LNCAP (cell line): ENCODE results near the gene SMIM33.

ENCODE experiments used
- CTCF ChIP-seq: fragments of 450-650 bp; IDR thresholded peaks from 2 replicates; pipeline ENCODE4 v1.5.1; 2017; ENCODE audit warnings: mild to moderate bottlenecking

The SMIM33 gene

DNA sequence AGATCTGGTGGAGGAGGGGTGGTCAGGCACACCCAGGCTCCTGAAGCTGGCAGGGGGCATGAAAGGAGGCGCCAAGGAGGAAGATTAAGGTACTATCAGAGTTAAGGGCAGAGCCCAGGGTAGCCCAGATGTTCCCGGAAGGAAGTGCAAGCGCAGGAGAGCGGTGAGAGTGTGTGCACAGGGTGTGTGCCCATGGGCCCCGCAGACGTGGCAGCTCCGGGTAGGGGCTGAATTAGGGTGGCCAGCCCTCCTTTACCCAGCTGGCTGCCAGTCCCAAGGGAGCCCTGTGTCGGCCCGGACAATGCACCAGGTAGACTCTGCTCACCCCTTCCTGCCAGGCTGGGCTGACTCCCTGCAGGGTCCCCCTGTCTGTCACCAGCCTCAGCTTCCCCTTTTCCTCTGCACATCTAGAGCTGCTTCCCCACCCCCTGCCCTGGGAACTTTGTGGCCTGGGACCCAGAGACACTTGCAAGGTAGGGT, at the start of gene SMIM33:
TSS of gene SMIM33 (plus strand) at position 184 of the 480 bp plus-strand sequence. CDS start at position 302, 118 bp downstream.
- TF ChIP-seq CTCF, result no peak

DNA sequence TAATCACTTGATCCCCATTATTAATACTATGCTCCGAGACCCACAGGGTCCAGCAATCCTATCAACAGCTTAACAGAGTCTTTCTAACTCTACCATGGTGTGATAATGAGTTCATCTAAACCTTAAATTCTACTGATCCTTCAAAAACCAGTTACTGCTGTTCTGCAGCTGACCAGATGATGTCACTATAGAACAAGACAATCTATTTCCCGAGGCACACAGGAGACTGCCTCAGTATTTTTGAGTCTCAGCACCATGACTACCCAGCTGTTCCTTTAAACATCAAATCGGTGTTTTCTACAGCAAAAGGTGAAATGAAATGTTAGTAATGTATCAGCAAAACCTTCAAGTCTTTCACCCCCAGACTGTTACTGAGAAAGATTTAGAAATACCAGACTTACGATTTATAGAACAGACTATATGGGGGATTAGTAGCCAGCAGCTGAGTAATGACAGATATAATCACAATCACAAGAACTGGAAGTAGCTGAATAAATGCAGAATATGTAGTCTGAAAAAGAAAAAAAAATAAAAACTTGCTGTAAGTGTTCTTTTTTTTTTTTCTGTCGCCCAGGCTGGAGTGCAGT, 48.4 kb upstream of the SMIM33 start:
- peak; percentile 97 for TF ChIP-seq CTCF

- TF ChIP-seq CTCF, result no peak
Observed at GRCh38 chr5:139425497-139425896, 45.3 kb upstream of the SMIM33 start.

- no peak for TF ChIP-seq CTCF
Observed at GRCh38 chr5:139426203-139426885, 44.5 kb upstream of the SMIM33 start.

GRCh38 chr5:139430015-139430414, 40.8 kb upstream of the SMIM33 start:
- TF ChIP-seq CTCF, result no peak

DNA sequence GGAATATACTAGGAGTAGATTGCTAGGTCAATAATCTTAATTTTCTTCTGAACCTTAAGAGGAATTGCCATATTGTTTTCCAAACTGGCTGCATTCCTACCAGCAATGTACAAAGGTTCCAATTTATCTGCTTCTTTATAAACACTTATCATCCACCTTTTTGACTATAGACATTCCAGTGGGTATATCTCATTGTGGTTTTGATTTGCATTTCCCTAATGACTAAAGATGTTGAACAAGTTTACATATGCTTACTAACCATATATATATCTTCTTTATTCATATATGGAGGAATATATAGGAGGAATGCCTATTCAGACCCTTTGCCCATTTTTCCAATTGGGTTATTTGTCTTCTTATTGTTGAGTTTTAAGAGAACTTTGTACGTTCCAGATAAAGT, 39.1 kb upstream of the SMIM33 start:
- no peak for TF ChIP-seq CTCF

DNA sequence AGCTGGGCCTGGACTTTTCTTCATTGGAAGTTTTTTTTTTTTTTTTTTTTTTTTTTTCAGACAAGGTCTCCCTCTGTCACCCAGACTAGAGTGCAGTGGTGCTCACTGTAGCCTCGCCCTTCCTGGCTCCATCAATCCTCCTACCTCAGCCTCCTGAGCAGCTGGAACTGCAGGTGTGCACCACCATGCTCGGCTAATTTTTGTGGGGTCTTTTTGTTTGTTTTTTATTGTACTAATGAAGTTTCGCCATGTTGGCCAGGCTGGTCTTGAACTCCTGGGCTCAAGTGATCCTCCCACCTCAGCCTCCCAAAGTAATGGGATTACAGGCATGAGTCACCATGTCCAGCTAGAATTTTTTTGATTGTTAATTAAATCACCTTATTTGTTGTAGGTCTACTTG, 35.1 kb upstream of the SMIM33 start:
- TF ChIP-seq CTCF, result no peak

- TF ChIP-seq CTCF, result no peak
Observed at GRCh38 chr5:139438707-139439012, 32.1 kb upstream of the SMIM33 start.
